GM18526 (cell line): ENCODE data around the gene SEC61A2.

Experiments used
- POLR2A ChIP-seq: IDR thresholded peaks from 3 replicates; pipeline ENCODE4 v1.6.1; 2011; ENCODE audit not compliant: insufficient read length; ENCODE audit errors: extremely low read depth

SEC61A2 gene

GRCh38 chr10:12187321-12187905, 57.9 kb downstream of the SEC61A2 start:
- TF ChIP-seq POLR2A, result no peak

GRCh38 chr10:12188656-12189055, 59.2 kb downstream of the SEC61A2 start:
- no peak for TF ChIP-seq POLR2A

- no peak for TF ChIP-seq POLR2A
Measured at GRCh38 chr10:12189426-12189825, 59.9 kb downstream of the SEC61A2 start.

GRCh38 chr10:12191715-12192114, 62.2 kb downstream of the SEC61A2 start:
- TF ChIP-seq POLR2A, result no peak

- no peak for TF ChIP-seq POLR2A
Measured at GRCh38 chr10:12193193-12193592, 63.7 kb downstream of the SEC61A2 start.

- TF ChIP-seq POLR2A, result no peak
Measured at GRCh38 chr10:12194752-12195271, 65.3 kb downstream of the SEC61A2 start.

GRCh38 chr10:12195281-12195602, 65.8 kb downstream of the SEC61A2 start:
- TF ChIP-seq POLR2A, result no peak

- peak; percentile 48 for TF ChIP-seq POLR2A
Measured at GRCh38 chr10:12195603-12196506, 66.4 kb downstream of the SEC61A2 start, which contains the start of the genes CDC123 and NUDT5. TSS of gene CDC123 (plus strand) at chr10:12196188. CDS start at chr10:12196246, 58 bp downstream. TSS of gene NUDT5 (minus strand) at chr10:12195891. CDS start at chr10:12186291, 9,600 bp downstream.

GRCh38 chr10:12196531-12197211, 67.2 kb downstream of the SEC61A2 start:
- no peak for TF ChIP-seq POLR2A

GRCh38 chr10:12198156-12198555, 68.7 kb downstream of the SEC61A2 start:
- no peak for TF ChIP-seq POLR2A

GRCh38 chr10:12200850-12201249, 71.4 kb downstream of the SEC61A2 start:
- no peak for TF ChIP-seq POLR2A

GRCh38 chr10:12201543-12201942, 72.1 kb downstream of the SEC61A2 start:
- TF ChIP-seq POLR2A, result no peak

GRCh38 chr10:12202226-12202625, 72.7 kb downstream of the SEC61A2 start:
- TF ChIP-seq POLR2A, result no peak

- TF ChIP-seq POLR2A, result no peak
Measured at GRCh38 chr10:12205082-12205481, 75.6 kb downstream of the SEC61A2 start.

GRCh38 chr10:12207114-12207513, 77.6 kb downstream of the SEC61A2 start:
- no peak for TF ChIP-seq POLR2A

GRCh38 chr10:12208460-12208859, 79.0 kb downstream of the SEC61A2 start:
- no peak for TF ChIP-seq POLR2A

GRCh38 chr10:12212454-12212853, 83.0 kb downstream of the SEC61A2 start:
- TF ChIP-seq POLR2A, result no peak
